Measurements from ENCODE around the gene RUVBL1.

The RUVBL1 gene

GRCh38 chr3:128054367-128054766, 69.2 kb downstream of the RUVBL1 start:
- peak overlapping the region; percentile 81 for H3K4me3 ChIP-seq (ENCODE audit: low read depth, low read length)
- TF ChIP-seq CTCF (IDR thresholded peaks at IDR 0.05; ENCODE audit: insufficient read depth, low read depth, low read length, missing control alignments), result no peak
- DNase-seq (ENCODE audit: low read depth), result no peak

GRCh38 chr3:128053614-128054013, 70.0 kb downstream of the RUVBL1 start:
- peak overlapping the region; percentile 81 for H3K4me3 ChIP-seq (ENCODE audit: low read depth, low read length)
- no peak for DNase-seq (ENCODE audit: low read depth)
- TF ChIP-seq CTCF (IDR thresholded peaks at IDR 0.05; ENCODE audit: insufficient read depth, low read depth, low read length, missing control alignments), result no peak

- H3K4me3 ChIP-seq (ENCODE audit: low read depth, low read length), result peak overlapping the region; percentile 81
- no peak for TF ChIP-seq CTCF (IDR thresholded peaks at IDR 0.05; ENCODE audit: insufficient read depth, low read depth, low read length, missing control alignments)
- DNase-seq (ENCODE audit: low read depth), result no peak
These were observed 70.8 kb downstream of the RUVBL1 start for GRCh38 chr3:128052595-128053351.

GRCh38 chr3:128051837-128052594, 71.6 kb downstream of the RUVBL1 start, which contains the start of gene SEC61A1:
Gene SEC61A1, plus strand, starts transcription at chr3:128052437. Its CDS starts 116 bp downstream, at chr3:128052553.
- TF ChIP-seq CTCF (IDR thresholded peaks at IDR 0.05; ENCODE audit: insufficient read depth, low read depth, low read length, missing control alignments), result no peak
- H3K4me3 ChIP-seq (ENCODE audit: low read depth, low read length), result peak within 1 kb of the TSS; percentile 84
- peak; percentile 97 for DNase-seq (ENCODE audit: low read depth)

- peak overlapping the region; percentile 84 for H3K4me3 ChIP-seq (ENCODE audit: low read depth, low read length)
- TF ChIP-seq CTCF (IDR thresholded peaks at IDR 0.05; ENCODE audit: insufficient read depth, low read depth, low read length, missing control alignments), result no peak
- DNase-seq (ENCODE audit: low read depth), result no peak
These were observed 72.2 kb downstream of the RUVBL1 start for GRCh38 chr3:128051459-128051836.

GRCh38 chr3:128050597-128050996, 73.0 kb downstream of the RUVBL1 start:
- no peak for TF ChIP-seq CTCF (IDR thresholded peaks at IDR 0.05; ENCODE audit: insufficient read depth, low read depth, low read length, missing control alignments)
- DNase-seq (ENCODE audit: low read depth), result no peak
- peak overlapping the region; percentile 84; the same call in 1 of the 2 replicates for H3K4me3 ChIP-seq (ENCODE audit: low read depth, low read length)

Data from GM12865 (cell line).